Measurements from ENCODE around the gene DIP2C.

- TF ChIP-seq CTCF (IDR thresholded peaks at IDR 0.05) (no peak), USF1 (CRISPR knock-in tag; IDR thresholded peaks at IDR 0.05) (no peak)
Measured at GRCh38 chr10:506451-507354, 182.8 kb downstream of the DIP2C start.

Measured in WTC11 (cell line).